Stimulated activated CD8-positive, alpha-beta memory T cell treated with anti-CD3 and anti-CD28 coated beads, Interleukin-4, amount 100 ng/mL, for 48 hours (primary cell): ENCODE results near the gene C1orf226.

Source experiments
- DNase-seq: peaks from one replicate; pipeline ENCODE4 v3.0.0-alpha.2; 2020

Gene C1orf226

DNA sequence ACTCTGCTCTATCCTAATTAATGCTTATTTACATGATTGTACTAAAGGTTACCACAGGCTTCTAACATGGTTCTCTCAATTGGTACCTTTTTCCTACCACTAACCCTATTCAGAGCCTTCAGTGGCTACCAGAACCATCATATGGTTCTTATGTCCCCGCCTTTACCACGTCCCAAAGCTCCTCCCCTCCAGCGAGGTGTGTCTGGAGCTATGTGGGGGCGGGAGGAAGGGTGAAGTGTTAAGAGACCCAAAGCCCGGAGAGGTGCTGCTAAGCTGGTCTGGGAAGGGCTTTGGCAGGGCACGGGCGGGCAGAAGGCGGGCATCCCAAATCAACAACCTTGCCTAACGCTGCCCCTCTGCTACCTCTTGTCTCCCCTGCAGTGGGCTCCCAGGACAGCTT, 14.9 kb upstream of the C1orf226 start:
- no peak for DNase-seq

- no peak for DNase-seq
Measured at GRCh38 chr1:162367073-162367472, 14.5 kb upstream of the C1orf226 start.

GRCh38 chr1:162367772-162368171, 13.8 kb upstream of the C1orf226 start:
- no peak for DNase-seq

GRCh38 chr1:162368451-162368850, 13.1 kb upstream of the C1orf226 start:
- no peak for DNase-seq

DNA sequence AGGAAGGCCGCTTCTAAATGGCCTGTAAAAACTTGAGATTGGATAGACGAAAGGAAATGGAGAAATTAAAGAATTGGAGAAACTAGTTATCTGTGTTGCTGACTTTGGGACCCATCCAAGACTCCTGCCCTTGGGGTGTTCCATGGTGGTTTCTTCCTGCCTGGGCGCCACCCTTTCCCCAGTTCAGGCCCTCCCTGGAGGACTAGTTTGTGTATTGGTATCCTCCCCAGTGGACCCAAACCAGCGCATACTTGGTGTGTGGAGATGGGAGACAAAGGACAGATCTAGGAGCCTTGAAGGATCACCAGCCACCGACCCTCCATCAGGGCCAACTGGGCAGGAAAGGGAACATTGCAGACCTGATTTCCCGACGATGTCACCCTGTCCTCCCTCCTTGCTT, 12.0 kb upstream of the C1orf226 start:
- no peak for DNase-seq

DNA sequence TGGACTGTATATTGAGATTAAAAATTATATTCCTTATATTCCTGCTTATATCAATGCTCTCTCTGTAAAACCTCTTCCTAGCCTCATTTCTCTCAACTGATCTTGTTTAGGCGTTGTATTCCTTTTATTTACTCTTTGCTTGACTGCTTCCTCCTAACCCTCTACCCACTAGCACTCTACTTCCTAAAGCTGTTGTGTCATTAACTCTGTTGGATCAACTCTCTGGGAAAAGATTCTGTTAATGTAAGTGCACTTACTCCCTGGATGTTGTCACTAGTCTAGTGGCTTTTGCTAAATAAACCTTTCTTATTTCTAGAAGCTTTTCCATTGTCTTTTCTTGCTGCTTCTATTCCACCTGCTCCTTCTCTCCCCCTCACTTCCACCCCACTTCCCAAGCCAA, 11.4 kb upstream of the C1orf226 start:
- DNase-seq, result no peak

GRCh38 chr1:162370721-162371120, 10.8 kb upstream of the C1orf226 start:
- DNase-seq, result no peak

GRCh38 chr1:162371611-162372010, 9.9 kb upstream of the C1orf226 start:
- no peak for DNase-seq

GRCh38 chr1:162372159-162373071, 9.1 kb upstream of the C1orf226 start:
- DNase-seq, result no peak

DNA sequence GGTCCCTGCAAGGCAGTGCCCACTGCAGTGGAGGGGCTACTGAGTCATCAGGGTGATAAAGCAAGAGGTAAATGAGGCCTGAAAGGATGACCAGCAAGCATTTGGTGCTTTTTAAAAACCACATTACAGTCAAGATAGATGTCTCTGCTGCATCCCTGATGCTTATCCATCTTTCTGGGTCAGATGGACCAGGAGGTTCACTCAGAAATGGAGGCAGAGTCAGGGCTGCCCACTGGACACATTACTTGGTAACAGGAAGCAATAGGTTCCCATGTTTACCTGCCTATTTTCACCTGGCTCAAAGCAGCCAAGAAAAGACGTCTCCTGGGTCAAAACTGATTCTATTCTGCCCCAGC, 8.5 kb upstream of the C1orf226 start:
- no peak for DNase-seq

DNA sequence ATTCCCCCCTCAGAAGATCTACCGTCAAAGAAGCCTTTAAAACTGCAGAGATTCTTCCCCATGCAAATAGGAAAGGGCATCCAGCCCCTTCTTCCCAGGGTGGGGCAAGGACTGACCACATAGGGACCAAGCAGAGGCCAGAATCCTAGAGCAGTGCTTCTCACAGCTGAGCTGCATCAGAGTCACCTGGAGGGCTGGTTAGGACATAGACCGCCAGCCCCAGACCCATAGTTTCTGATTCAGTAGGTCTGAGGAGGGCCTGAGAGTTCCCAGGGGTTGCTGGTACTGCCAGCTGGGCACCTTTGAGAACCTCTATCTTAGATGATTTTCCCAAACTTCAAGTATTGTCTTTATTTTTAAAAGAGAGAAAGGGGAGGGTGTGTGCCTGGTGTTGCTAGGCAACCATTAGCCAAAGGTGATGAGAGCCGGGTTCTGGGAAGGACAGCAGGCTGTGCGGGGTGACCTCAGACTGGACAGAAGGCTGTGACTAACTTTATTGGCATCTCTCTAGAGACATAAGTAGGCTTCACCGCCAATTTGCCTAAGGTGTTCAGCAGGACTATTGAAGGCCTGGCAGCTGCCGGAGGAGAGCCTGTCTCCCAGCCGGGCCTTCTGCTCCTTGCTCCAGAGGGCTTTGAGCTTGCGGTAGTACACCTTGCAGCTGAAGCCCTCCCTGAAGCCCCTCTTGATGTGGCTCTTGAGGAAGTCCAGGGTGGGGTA, 7.8 kb upstream of the C1orf226 start:
- no peak for DNase-seq

GRCh38 chr1:162374406-162374805, 7.1 kb upstream of the C1orf226 start:
- no peak for DNase-seq

DNA sequence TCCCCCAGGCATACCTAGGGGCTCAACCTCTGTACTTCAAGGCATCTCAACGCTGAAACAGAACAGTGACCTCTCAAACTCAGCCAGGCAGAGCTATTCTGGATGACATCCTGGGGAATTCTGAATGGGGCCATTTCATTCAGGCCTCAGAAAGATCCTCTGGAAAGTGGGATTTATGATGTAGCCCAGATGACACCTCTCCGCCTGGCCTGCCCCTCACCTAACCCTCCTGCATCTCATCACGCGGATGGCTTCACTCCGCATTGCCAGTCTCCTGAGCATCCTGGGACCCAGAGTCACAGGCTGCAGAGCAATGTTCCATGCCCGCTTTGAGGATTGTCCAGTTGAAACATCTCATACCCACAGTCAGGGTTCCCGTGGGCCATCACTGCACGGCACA, 6.1 kb upstream of the C1orf226 start:
- DNase-seq, result no peak

GRCh38 chr1:162376691-162377090, 4.8 kb upstream of the C1orf226 start, which contains the start of gene SPATA46:
Gene SPATA46 (minus strand): TSS chr1:162376854. CDS start chr1:162376790, 64 bp downstream.
- DNase-seq, result no peak

- DNase-seq, result no peak
Measured at GRCh38 chr1:162380061-162380846, 1.3 kb upstream of the C1orf226 start.

GRCh38 chr1:162381941-162382750, 618 bp downstream of the C1orf226 start:
- no peak for DNase-seq

- DNase-seq, result no peak
Measured at GRCh38 chr1:162383091-162383490, 1.6 kb downstream of the C1orf226 start.

DNA sequence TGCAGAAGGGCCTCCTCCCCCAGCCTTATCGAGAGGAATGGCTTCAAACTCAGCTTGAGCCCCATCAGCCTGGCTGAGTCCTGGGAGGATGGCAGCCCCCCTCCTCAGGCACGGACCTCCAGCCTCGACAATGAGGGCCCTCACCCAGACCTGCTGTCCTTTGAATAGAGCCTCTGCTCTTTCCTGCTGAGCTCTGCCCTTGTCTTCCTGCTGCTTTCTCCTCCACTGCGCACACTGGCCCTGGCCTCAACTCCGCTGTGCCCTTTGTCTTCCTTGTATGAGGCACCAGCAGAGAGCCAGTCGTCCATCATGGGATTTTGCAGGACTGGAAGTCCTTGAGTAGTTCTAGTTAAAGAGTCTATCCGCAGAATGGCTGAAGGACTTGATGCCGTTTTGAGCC, 2.0 kb downstream of the C1orf226 start:
- DNase-seq, result no peak

DNA sequence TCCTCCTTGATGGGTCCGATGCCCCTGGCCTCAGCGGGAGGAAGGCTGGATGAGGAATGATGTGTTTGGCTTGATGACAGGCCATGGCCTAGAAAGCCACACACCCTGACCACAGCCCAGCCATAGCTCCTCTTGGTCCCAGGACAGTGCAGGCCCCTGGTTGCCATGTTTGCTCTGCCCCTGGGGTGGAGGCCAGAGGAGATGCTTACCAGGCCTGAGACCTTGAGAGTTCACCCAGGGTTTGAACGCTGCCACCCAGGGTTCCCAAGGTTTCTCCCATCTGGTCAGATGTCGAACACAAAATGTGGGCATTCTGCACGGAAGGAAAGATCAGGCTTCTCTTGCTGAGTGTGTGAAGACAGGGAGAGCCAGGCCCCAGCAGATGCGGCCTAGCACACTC, 2.6 kb downstream of the C1orf226 start:
- DNase-seq, result no peak

DNA sequence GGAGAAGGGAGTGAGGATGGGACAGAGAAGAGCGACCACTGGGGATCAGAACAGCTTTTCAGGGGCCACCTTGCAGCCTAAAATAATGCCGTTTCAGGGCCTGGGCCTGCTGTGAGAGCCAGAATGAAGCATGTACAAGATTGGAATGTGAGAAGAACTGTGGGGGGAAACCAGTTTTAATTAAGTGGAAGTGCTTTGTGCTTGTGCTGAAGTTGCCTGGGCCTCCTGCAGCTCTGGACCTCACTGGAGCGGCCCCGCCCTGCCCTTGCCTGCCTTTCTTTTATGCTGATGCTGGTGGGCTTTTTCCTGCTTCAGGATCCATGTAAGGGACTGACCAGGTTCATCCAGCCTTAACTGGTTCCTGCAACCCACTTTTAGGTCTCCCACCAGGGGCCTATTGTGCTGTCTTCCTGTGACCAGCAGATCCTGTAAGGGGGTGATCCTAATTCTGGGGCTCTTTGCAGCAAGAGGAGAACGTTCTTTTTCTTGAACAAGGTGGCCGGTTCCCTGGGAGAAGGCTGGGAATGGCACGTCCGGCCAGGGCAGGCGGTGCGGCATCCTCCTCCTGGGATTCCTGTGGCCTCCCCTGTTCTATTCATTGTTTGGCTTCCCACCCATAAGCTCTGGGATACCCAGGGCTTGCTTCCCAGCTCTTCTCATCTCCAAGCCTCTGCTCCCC, 3.2 kb downstream of the C1orf226 start:
- DNase-seq, result no peak

DNA sequence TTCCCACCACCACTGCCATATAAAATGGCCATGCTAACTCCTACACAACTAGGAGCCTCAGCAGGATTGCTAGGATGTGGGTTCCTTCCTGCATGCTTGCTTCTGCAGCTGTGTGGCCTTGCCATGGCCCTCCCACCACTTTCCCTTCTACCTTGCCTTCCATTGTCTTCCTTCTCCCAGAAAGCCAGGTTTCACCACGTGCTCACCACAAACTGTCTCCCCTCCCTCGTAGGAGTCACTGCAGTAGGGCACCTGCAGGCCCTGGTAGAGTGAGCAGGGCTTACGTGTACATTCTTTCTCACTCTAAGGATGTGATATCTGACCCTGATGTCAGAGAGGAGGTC, 3.7 kb downstream of the C1orf226 start:
- DNase-seq, result no peak

DNA sequence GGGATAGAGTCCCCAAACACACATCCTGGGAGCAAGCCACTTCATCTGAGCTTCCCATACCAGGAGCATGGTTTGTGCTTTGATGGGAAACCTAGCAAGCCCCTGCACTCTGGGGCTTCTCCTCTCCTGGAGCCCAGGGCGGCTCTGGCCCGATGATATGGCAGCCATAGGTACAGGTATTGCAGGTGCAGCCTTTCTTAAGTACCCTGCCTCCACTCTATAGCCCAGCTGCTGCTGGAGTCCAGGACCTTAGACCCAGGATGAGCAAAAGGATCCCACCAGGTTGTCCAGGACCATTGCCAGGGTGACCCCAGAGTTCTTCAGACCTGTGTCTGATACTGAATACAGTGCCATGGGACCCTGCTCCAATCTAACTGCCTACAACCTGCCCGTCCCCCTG, 4.2 kb downstream of the C1orf226 start:
- no peak for DNase-seq
